H4 (cell line): ENCODE measurements around the gene ZNF699. TPM values are rescaled to one million over a fixed set of nuclear protein-coding genes. Genes with fewer than 3 reads are reported as not detected.
"Not testable (repeated sequence)": the region's sequence is repeated elsewhere in the genome, so short reads cannot be mapped to it uniquely, and the experiment has no call there.

Experiments used
- DNase-seq: peaks from one replicate; pipeline ENCODE4 v3.0.0-alpha.2; 2015; ENCODE audit warnings: low spot score
- total RNA-seq: library from RNA; depleted of rRNA; stranded (reverse); fragments of >200 nt; shearing (Covaris generic); gene quantifications from 2 replicates; pipeline ENCODE4 v1.2.3, GENCODE V29; 2014; rRNA removed

The ZNF699 gene
- total RNA-seq, 1 experiment from 2014 or later: 8.9 TPM

- no peak for DNase-seq
These were observed 20.3 kb downstream of the ZNF699 start for GRCh38 chr19:9289231-9289884.

- DNase-seq: not testable (repeated sequence)
These were observed 26.2 kb downstream of the ZNF699 start for GRCh38 chr19:9283485-9283884.

GRCh38 chr19:9251236-9251635, 58.4 kb downstream of the ZNF699 start:
- DNase-seq: no peak

- no peak for DNase-seq
These were observed 59.0 kb downstream of the ZNF699 start, which contains the start of gene OR7E24 for GRCh38 chr19:9250630-9251029. TSS of gene OR7E24 (plus strand) at chr19:9250930. CDS start at chr19:9251044, 114 bp downstream.

Other genes with a start within 250 kb of the ZNF699 start
- not detected in 2 replicates for gene OR1M1, start 222.8 kb downstream of the ZNF699 start, total RNA-seq
- gene OR7G2, start 202.4 kb downstream of the ZNF699 start, total RNA-seq: not detected in 2 replicates
- not detected in 2 replicates for gene OR7G1, start 194.1 kb downstream of the ZNF699 start, total RNA-seq
- gene OR7G3, start 182.9 kb downstream of the ZNF699 start, total RNA-seq: not detected in 2 replicates
- 14.1 and 24.3 TPM in 2 replicates for gene ZNF317, start 169.4 kb downstream of the ZNF699 start, total RNA-seq
- gene OR7D2, start 130.9 kb downstream of the ZNF699 start, total RNA-seq: not detected in 2 replicates
- not detected in 2 replicates for gene OR7D4, start 90.2 kb downstream of the ZNF699 start, total RNA-seq
- gene OR7E24, start 58.9 kb downstream of the ZNF699 start, total RNA-seq: not detected in 2 replicates
- 6.8 and 15.9 TPM in 2 replicates for gene ZNF559, start 14.3 kb upstream of the ZNF699 start, total RNA-seq
- 1.0 and 4.4 TPM in 2 replicates for gene ZNF177, start 53.2 kb upstream of the ZNF699 start, total RNA-seq
- gene ZNF266, start 125.7 kb upstream of the ZNF699 start, total RNA-seq: 8.3 and 11.8 TPM in 2 replicates
- gene ZNF560, start 188.8 kb upstream of the ZNF699 start, total RNA-seq: 0.02 TPM in 1 of 2 replicates, not detected in the other
- 6.7 and 13.1 TPM in 2 replicates for gene ZNF426, start 228.8 kb upstream of the ZNF699 start, total RNA-seq